Loucy (cell line): ENCODE data around the gene AHCY.

Experiments
- H2AFZ ChIP-seq: fragments of 200-600 bp; sonication (generic); 2 replicates; pipeline ENCODE4 v1.6.0; 2016; ENCODE audit warnings: antibody characterized with exemption, mild to moderate bottlenecking, low read length, moderate library complexity
- H3F3A ChIP-seq: fragments of 200-600 bp; 2 replicates; pipeline ENCODE4 v1.6.0; 2016; ENCODE audit warnings: antibody characterized with exemption, low read depth, mild to moderate bottlenecking
- H3K27me3 ChIP-seq: fragments of 200-600 bp; sonication (generic); 2 replicates; pipeline ENCODE4 v1.6.1; 2014; ENCODE audit warnings: low read length, mild to moderate bottlenecking; ENCODE audit not compliant: insufficient read depth, poor library complexity, severe bottlenecking
- H3K36me3 ChIP-seq: fragments of 200-600 bp; sonication (generic); 2 replicates; pipeline ENCODE4 v1.6.1; 2016; ENCODE audit warnings: low read length; ENCODE audit not compliant: insufficient read depth
- H3K4me1 ChIP-seq: fragments of 200-600 bp; sonication (generic); 2 replicates; pipeline ENCODE4 v1.5.1; 2014; ENCODE audit warnings: low read length, mild to moderate bottlenecking; ENCODE audit not compliant: insufficient read depth, poor library complexity, severe bottlenecking
- H3K4me2 ChIP-seq: fragments of 200-600 bp; sonication (generic); 2 replicates; pipeline ENCODE4 v1.6.0; 2014; ENCODE audit warnings: antibody characterized with exemption, low read length, low read depth, mild to moderate bottlenecking; ENCODE audit not compliant: poor library complexity, severe bottlenecking
- H3K4me3 ChIP-seq: fragments of 200-600 bp; sonication (generic); 2 replicates; pipeline ENCODE4 v1.5.1; 2014; ENCODE audit warnings: low read length, mild to moderate bottlenecking, mixed read lengths; ENCODE audit not compliant: poor library complexity, severe bottlenecking
- H3K79me2 ChIP-seq: fragments of 200-600 bp; sonication (generic); 2 replicates; pipeline ENCODE4 v1.6.1; 2014; ENCODE audit warnings: low read length; ENCODE audit not compliant: insufficient read depth
- H3K9ac ChIP-seq: fragments of 200-600 bp; sonication (generic); 2 replicates; pipeline ENCODE4 v1.6.0; 2014; ENCODE audit warnings: mild to moderate bottlenecking, low read depth, low read length, moderate library complexity; ENCODE audit not compliant: poor library complexity, severe bottlenecking
- H3K9me2 ChIP-seq: fragments of 200-600 bp; sonication (generic); replicated peaks from 2 replicates; pipeline ENCODE4 v1.6.1; 2016; ENCODE audit warnings: low read depth, low read length, mixed read lengths
- H3K9me3 ChIP-seq: fragments of 200-600 bp; sonication (generic); 2 replicates; pipeline ENCODE4 v1.6.1; 2014; ENCODE audit warnings: mild to moderate bottlenecking, antibody characterized with exemption, low read length, low read depth; ENCODE audit not compliant: insufficient read depth
- H4K20me1 ChIP-seq: fragments of 200-600 bp; sonication (generic); 2 replicates; pipeline ENCODE4 v1.6.0; 2014; ENCODE audit warnings: antibody characterized with exemption, low read length, mild to moderate bottlenecking; ENCODE audit not compliant: insufficient read depth, poor library complexity, severe bottlenecking
- CTCF ChIP-seq: fragments of 200-600 bp; sonication (generic); conservative IDR thresholded peaks from 2 replicates; pipeline ENCODE4 v1.5.1; 2014; ENCODE audit warnings: mild to moderate bottlenecking, antibody characterized with exemption, low read length
- EZH2phosphoT487 ChIP-seq: fragments of 200-600 bp; IDR thresholded peaks from 2 replicates; pipeline ENCODE4 v1.6.1; 2018; ENCODE audit warnings: antibody characterized with exemption, mild to moderate bottlenecking, moderate library complexity, borderline replicate concordance

Gene AHCY

GRCh38 chr20:34316196-34316814, 13.2 kb upstream of the AHCY start:
- TF ChIP-seq EZH2phosphoT487 (no peak), CTCF (no peak)
- Histone ChIP-seq H3F3A (no peaks in the 10 kb centered on the region), H4K20me1 (no peaks in the 10 kb centered on the region), H2AFZ (no peak overlapping the region), H3K4me1 (no peaks in the 10 kb centered on the region), H3K79me2 (no peaks in the 10 kb centered on the region), H3K27me3 (no peaks in the 10 kb centered on the region), H3K4me3 (no peak overlapping the region), H3K9me2 (no peaks in the 10 kb centered on the region), H3K9me3 (no peaks in the 10 kb centered on the region), H3K9ac (no peak overlapping the region), H3K4me2 (no peak overlapping the region), H3K36me3 (no peaks in the 10 kb centered on the region)

- peak overlapping the region; percentile 31; the same call in 1 of the 2 replicates for H2AFZ ChIP-seq
- H3K9me2 ChIP-seq: no peaks in the 10 kb centered on the region
- no peaks in the 10 kb centered on the region for H4K20me1 ChIP-seq
- no peaks in the 10 kb centered on the region for H3K36me3 ChIP-seq
- H3F3A ChIP-seq: no peaks in the 10 kb centered on the region
- H3K4me3 ChIP-seq: no peak overlapping the region
- no peaks in the 10 kb centered on the region for H3K27me3 ChIP-seq
- H3K4me2 ChIP-seq: no peak overlapping the region
- no peak overlapping the region for H3K9ac ChIP-seq
- no peaks in the 10 kb centered on the region for H3K79me2 ChIP-seq
- no peak for TF ChIP-seq CTCF
- TF ChIP-seq EZH2phosphoT487: no peak
- H3K9me3 ChIP-seq: no peaks in the 10 kb centered on the region
- no peaks in the 10 kb centered on the region for H3K4me1 ChIP-seq
Observed at GRCh38 chr20:34315236-34315635, 12.1 kb upstream of the AHCY start.

- TF ChIP-seq CTCF: peak; percentile 100
- TF ChIP-seq EZH2phosphoT487: no peak
- Histone ChIP-seq H3K79me2 (no peaks in the 10 kb centered on the region), H3F3A (no peaks in the 10 kb centered on the region), H3K4me1 (no peaks in the 10 kb centered on the region), H2AFZ (peak overlapping the region; percentile 89), H3K9me3 (no peaks in the 10 kb centered on the region), H3K4me2 (peak overlapping the region; percentile 63), H4K20me1 (no peaks in the 10 kb centered on the region), H3K27me3 (no peaks in the 10 kb centered on the region), H3K36me3 (no peaks in the 10 kb centered on the region), H3K4me3 (peak overlapping the region; percentile 62), H3K9ac (peak overlapping the region; percentile 42), H3K9me2 (no peaks in the 10 kb centered on the region)
Observed at GRCh38 chr20:34312544-34313217, 9.5 kb upstream of the AHCY start.
